DND-41 (cell line): ENCODE measurements around the gene ENDOD1.

Source experiments
- ATAC-seq: fragments of 200-7000 bp; cut with Tn5 transposase; 3 replicates; pipeline ENCODE4 v1.9.1; 2021; ENCODE audit warnings: low read depth; ENCODE audit not compliant: insufficient read depth
- DNase-seq: peaks from one replicate; pipeline ENCODE4 v3.0.0-alpha.2; 2020
- H2AFZ ChIP-seq: 2 replicates; pipeline ENCODE4 v1.6.0; 2012; ENCODE audit warnings: low read depth, low read length
- H3K27ac ChIP-seq: 2 replicates; pipeline ENCODE4 v1.5.1; 2012; ENCODE audit warnings: low read length, inconsistent platforms
- H3K27me3 ChIP-seq: fragments of 200-600 bp; sonication (generic); 2 replicates; pipeline ENCODE4 v1.6.0; 2012; ENCODE audit warnings: low read length, mild to moderate bottlenecking, inconsistent platforms; ENCODE audit not compliant: insufficient read depth, poor library complexity
- H3K36me3 ChIP-seq: 2 replicates; pipeline ENCODE4 v1.5.1; 2012; ENCODE audit warnings: low read length, inconsistent platforms; ENCODE audit not compliant: insufficient read depth
- H3K4me1 ChIP-seq: 2 replicates; pipeline ENCODE4 v1.5.1; 2012; ENCODE audit warnings: mild to moderate bottlenecking, low read length; ENCODE audit not compliant: insufficient read depth
- H3K4me2 ChIP-seq: 2 replicates; pipeline ENCODE4 v1.6.0; 2012; ENCODE audit warnings: mild to moderate bottlenecking, moderate library complexity, low read length, inconsistent platforms; ENCODE audit not compliant: insufficient read depth
- H3K4me3 ChIP-seq, 2 experiments: fragments of 200-600 bp in 1 of 2; shearing (Covaris generic) in 1 of 2; 2 replicates each; pipeline ENCODE4 v1.5.1; 2012 to 2016; ENCODE audit warnings: inconsistent platforms in 2 of 2, low read length in 2 of 2, mild to moderate bottlenecking in 2 of 2, low read depth in 1 of 2, moderate library complexity in 1 of 2
- H3K79me2 ChIP-seq: 2 replicates; pipeline ENCODE4 v1.6.0; 2012; ENCODE audit warnings: low read length, inconsistent platforms; ENCODE audit not compliant: insufficient read depth
- H3K9ac ChIP-seq: 2 replicates; pipeline ENCODE4 v1.6.0; 2012; ENCODE audit warnings: low read depth, mild to moderate bottlenecking, inconsistent platforms, low read length, moderate library complexity
- H3K9me3 ChIP-seq: 2 replicates; pipeline ENCODE4 v1.5.1; 2012; ENCODE audit warnings: low read length, moderate library complexity, mild to moderate bottlenecking, inconsistent platforms; ENCODE audit not compliant: insufficient read depth, severe bottlenecking
- H4K20me1 ChIP-seq: 2 replicates; pipeline ENCODE4 v1.6.0; 2012; ENCODE audit warnings: low read length; ENCODE audit not compliant: insufficient read depth
- EZH2 ChIP-seq: IDR thresholded peaks from 3 replicates; pipeline ENCODE4 v1.6.1; 2012; ENCODE audit warnings: borderline replicate concordance, low read depth, mild to moderate bottlenecking, moderate library complexity, low read length, inconsistent platforms; ENCODE audit not compliant: severe bottlenecking
- TF ChIP-seq, protein P1 (sequence below): IDR thresholded peaks from 2 replicates; pipeline ENCODE4 v1.5.1; 2012; ENCODE audit warnings: borderline replicate concordance, low read length, moderate library complexity, mild to moderate bottlenecking; ENCODE audit not compliant: poor library complexity, severe bottlenecking; ENCODE audit errors: extremely low read depth

ENDOD1 gene

DNA sequence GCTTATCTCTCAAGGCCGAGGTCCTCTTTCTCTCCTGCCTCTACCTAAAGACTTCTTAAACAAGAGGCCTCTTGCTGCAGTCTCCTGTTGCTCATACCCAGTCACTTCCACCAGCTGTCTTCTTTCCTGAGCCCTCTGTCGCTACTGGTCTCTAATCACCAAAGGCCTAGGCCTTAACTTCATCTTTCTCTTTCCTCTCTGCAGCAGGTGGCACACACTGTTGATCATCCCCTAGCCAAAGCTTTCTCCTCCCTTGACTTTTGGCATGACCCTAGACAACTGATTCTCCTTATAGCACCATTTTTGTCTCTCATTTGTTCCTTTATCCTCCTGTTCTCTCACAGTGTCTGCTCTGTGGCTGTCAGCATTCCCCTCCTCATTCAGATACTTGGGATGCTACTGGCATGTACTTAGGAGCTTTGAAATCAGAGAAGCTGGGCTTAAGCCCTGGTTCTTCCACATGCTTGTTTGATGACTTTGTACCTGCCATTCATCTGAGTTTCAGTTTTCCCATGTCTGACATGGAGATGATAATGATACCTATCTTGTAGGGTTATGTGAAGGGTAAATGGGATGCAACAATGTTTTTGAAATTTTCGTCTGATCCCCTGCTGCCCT is 22.4 kb downstream of the ENDOD1 start:
- H3K27me3 ChIP-seq: no peaks in the 10 kb centered on the region
- no peak overlapping the region for H3K9ac ChIP-seq
- ATAC-seq (no peak), DNase-seq (no peak)
- no peak overlapping the region for H3K4me3 ChIP-seq
- TF ChIP-seq EZH2: no peak
- TF ChIP-seq, protein P1, sequence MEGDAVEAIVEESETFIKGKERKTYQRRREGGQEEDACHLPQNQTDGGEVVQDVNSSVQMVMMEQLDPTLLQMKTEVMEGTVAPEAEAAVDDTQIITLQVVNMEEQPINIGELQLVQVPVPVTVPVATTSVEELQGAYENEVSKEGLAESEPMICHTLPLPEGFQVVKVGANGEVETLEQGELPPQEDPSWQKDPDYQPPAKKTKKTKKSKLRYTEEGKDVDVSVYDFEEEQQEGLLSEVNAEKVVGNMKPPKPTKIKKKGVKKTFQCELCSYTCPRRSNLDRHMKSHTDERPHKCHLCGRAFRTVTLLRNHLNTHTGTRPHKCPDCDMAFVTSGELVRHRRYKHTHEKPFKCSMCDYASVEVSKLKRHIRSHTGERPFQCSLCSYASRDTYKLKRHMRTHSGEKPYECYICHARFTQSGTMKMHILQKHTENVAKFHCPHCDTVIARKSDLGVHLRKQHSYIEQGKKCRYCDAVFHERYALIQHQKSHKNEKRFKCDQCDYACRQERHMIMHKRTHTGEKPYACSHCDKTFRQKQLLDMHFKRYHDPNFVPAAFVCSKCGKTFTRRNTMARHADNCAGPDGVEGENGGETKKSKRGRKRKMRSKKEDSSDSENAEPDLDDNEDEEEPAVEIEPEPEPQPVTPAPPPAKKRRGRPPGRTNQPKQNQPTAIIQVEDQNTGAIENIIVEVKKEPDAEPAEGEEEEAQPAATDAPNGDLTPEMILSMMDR: no peak
- H2AFZ ChIP-seq: no peak overlapping the region
- peaks cover 6% of the 10 kb centered on the region; the same call in 1 of the 2 replicates for H3K36me3 ChIP-seq
- H4K20me1 ChIP-seq: no peaks in the 10 kb centered on the region
- H3K27ac ChIP-seq: no peak overlapping the region
- no peaks in the 10 kb centered on the region for H3K4me1 ChIP-seq
- no peak overlapping the region for H3K4me2 ChIP-seq
- H3K79me2 ChIP-seq: no peaks in the 10 kb centered on the region
- H3K9me3 ChIP-seq: no peaks in the 10 kb centered on the region

DNA sequence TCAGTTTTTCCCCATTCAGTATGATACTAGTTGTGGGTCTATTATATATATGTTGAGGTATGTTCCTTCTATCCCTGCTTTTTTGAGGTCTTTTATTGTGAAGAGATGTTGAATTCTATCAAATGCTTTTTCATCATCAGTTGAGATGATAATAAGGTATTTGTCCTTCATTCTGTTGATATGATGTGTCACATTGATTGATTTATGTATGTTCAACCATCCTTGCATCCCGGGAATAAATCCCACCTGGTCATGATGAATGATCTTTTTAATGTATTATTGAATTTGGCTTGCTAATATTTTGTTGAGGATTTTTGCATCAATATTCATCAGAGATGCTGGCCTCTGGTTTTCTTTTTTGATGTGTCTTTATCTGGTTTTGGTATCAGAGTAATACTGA is 26.0 kb downstream of the ENDOD1 start:
- Histone ChIP-seq H3K4me2 (no peak overlapping the region), H3K4me3 (no peak overlapping the region), H3K27me3 (no peaks in the 10 kb centered on the region), H3K4me1 (no peaks in the 10 kb centered on the region), H3K36me3 (no peaks in the 10 kb centered on the region), H2AFZ (no peak overlapping the region), H3K9me3 (no peaks in the 10 kb centered on the region), H3K9ac (no peak overlapping the region), H3K27ac (no peak overlapping the region), H4K20me1 (no peaks in the 10 kb centered on the region), H3K79me2 (no peaks in the 10 kb centered on the region)
- ATAC-seq: no peak
- no peak for TF ChIP-seq EZH2
- TF ChIP-seq, protein P1: no peak
- DNase-seq: no peak

DNA sequence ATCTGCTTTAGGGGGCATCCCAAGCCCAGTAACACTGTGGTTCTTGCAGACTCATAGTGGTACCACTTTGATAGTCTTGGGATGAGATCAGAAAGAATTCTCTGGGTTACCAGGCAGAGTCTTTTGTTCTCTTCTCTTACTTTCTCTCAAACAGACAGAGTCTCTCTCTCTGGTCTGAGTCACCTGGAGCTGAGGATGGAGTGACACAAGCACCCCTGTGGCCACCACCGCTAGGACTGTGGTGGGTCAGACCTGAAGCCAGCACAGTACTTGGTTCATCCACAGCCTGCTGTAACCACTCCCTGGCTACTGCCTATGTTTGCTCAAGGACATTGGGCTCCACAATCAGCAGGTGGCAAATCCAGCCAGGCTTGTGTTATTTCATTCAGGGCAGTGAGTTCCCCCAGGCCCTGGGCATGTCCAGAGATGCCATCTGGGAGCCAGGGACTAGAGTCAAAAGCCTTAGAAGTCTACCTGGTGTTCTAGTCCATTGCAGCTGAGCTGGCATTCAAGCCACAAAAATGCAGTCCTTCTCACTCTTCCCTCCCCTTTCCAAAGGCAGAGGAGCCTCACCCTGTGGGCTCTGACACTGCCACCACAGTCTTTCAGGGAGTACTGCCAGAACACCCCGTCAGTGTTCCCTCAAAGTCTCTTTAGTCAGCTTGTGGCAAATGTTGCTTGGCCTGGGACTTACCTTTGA is 29.9 kb downstream of the ENDOD1 start:
- Histone ChIP-seq H3K79me2 (no peaks in the 10 kb centered on the region), H3K27me3 (no peaks in the 10 kb centered on the region), H3K4me2 (no peak overlapping the region), H3K4me1 (no peaks in the 10 kb centered on the region), H3K9ac (no peak overlapping the region), H3K9me3 (no peaks in the 10 kb centered on the region), H3K4me3 (no peak overlapping the region), H3K36me3 (no peaks in the 10 kb centered on the region), H3K27ac (no peak overlapping the region), H2AFZ (no peak overlapping the region), H4K20me1 (no peaks in the 10 kb centered on the region)
- ATAC-seq: no peak
- TF ChIP-seq, protein P1: no peak
- TF ChIP-seq EZH2: no peak
- DNase-seq: no peak
